Stimulated activated CD8-positive, alpha-beta memory T cell treated with anti-CD3 and anti-CD28 coated beads, Interleukin-12 subunit alpha, Interleukin-12 subunit beta, amount 100 ng/mL, for 4 hours (primary cell): ENCODE results near the gene TAS2R42.
A peak's percentile ranks its signal among the peaks of the same experiment; 100 is the strongest.

ENCODE experiments used
- DNase-seq: peaks from one replicate; pipeline ENCODE4 v3.0.0-alpha.2; 2020; ENCODE audit warnings: low read depth

The TAS2R42 gene, protein sequence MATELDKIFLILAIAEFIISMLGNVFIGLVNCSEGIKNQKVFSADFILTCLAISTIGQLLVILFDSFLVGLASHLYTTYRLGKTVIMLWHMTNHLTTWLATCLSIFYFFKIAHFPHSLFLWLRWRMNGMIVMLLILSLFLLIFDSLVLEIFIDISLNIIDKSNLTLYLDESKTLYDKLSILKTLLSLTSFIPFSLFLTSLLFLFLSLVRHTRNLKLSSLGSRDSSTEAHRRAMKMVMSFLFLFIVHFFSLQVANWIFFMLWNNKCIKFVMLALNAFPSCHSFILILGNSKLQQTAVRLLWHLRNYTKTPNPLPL

GRCh38 chr12:11186837-11187236 lies at the start of gene TAS2R42:
TSS of gene TAS2R42 (minus strand) at chr12:11186937. CDS start at chr12:11186937, 0 bp downstream.
- no peak for DNase-seq

DNA sequence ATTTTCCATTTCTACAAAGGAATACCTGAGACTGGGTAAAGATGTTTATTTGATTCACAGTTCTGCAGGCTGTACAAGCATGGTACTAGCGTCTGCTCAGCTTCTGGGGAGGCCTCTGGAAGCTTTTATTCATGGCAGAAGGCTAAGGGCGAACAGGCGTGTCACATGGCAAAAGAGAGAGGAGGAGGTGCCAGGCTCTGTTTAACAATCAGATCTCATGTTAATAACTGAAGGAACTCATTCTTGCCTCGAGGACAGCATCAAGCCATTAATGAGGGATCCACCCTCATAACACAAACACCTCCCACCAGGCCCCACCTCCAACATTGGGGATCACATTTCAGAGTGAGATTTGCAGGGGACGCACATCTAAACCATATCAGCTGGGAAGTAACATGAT lies 46.8 kb upstream of the TAS2R42 start:
- DNase-seq: no peak

DNA sequence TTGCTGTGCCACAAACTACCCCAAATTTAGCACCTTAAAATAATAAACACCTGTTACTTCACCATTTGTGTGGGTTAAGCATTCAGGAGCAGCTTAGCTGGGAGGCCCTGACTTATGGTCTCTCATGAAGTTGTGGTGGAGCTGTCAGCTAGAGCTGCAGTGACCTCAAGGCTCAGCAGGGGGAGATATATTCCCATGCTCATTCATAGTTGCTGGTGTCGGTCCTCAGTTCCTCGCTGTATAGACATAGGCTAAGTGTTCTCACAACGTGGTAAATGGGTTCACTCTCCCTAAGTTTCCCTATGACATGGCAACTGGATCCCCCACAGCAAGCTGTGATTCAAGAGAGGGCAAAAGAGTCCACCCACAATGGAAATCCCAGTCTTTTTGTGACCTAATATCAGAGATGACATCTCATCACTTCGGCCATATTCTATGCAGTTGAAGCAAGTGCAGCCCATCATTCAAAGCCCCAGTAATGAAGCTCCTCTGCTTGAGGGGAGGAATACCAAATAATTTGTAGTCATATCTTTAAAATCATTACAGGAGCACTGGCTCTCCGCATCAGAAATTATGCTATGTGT lies 41.7 kb upstream of the TAS2R42 start:
- DNase-seq: no peak

- DNase-seq: no peak
These were observed 40.6 kb upstream of the TAS2R42 start for GRCh38 chr12:11227373-11227772.

DNA sequence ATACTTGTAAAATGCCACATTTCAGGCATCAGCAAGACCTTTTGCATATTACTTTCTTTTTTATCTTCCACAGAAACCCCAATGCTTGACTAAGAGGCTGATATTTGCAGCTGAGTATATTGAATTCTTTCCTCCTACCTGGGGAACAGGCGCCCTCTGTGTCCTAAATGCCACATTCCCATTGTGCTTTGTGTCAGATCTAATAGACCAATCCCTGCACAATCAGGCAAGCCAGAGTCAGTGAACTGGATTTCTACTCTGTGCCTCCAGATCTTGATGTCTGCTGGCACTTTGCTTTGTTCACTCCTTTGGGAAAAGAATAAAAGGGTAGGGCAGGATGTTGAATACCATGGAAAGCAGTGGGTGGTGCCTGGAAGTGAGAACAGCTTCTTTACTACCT lies 22.4 kb upstream of the TAS2R42 start:
- DNase-seq: no peak

GRCh38 chr12:11204173-11204572 lies 17.4 kb upstream of the TAS2R42 start:
- DNase-seq: no peak

DNA sequence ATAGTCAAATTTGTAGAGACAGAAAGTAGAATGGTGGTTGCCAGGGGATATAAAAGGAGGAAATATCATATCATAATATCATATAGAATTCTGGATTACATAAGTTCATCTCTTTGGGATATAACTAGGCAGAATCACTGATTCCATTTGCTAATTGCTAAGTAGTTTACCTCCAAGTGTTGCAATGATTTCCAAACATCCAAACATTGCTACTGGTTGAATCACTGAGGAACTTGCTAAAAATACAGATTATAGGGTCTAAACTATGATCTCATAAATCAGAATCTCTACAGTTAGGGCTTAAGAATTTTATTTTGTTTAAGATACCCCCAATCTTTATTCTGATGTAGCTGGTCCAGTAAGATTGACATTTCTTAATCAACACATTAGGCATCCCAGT lies 16.1 kb upstream of the TAS2R42 start:
- DNase-seq: no peak

GRCh38 chr12:11183011-11183410 lies 3.7 kb downstream of the TAS2R42 start:
- no peak for DNase-seq

DNA sequence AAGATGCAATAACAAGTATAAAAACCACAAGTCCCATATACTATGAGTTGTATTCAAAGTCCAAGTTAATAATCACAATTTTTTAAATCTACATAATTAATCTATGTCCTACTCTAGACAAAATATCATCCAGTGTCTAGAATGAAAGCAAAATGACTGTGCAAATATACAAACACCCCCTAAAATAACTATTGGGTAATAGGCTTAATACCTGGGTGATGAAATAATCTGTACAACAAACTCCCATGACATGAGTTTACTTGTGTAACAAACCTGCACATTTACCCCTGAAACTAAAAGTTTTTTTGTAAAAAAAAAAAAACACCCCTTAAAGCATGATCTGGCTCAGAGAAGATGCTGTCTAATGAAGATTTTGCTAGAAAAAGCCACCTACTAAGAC lies 4.2 kb downstream of the TAS2R42 start:
- DNase-seq: no peak

- no peak for DNase-seq
These were observed 8.5 kb downstream of the TAS2R42 start for GRCh38 chr12:11178250-11178649.

- no peak for DNase-seq
These were observed 12.7 kb downstream of the TAS2R42 start for GRCh38 chr12:11174022-11174421.

GRCh38 chr12:11171969-11172675 lies 14.6 kb downstream of the TAS2R42 start:
- DNase-seq: no peak

DNA sequence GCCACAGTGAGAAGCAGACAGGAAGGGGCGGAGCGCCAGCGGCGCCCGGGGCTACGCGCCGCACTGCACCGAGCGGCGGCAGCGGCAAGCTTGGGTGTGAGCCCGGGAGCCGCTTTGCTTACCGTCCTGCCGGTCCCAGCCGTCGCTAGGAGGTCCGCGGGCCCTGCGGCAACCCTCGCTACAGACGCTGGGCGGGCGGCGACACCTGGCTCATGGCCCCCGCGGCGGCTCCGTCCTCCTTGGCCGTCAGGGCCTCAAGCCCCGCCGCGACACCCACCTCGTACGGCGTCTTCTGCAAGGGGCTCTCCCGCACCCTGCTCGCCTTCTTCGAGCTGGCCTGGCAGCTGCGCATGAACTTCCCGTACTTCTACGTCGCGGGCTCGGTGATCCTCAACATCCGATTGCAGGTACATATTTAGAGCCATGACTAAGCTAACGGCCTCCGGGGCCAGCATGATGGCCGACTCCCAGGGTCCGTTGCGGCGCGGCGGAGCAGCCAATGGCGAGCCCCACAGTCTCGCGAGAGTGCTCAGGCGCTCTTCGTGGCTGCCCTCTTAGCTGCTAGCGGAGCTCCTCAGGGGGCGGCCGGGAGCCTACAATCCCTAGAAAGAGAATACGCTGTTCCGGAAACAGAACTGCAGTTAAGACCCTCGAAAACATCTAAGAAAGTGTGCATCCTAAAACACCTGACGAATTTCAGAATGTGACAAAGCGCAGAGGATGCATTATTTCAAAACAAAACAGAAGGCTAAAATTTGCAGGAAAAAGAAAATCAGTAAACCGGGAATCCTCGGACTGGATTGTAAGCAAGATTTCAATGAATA lies 15.4 kb downstream of the TAS2R42 start, which contains the start of gene SMIM10L1:
SMIM10L1 (plus strand) TSS at position 50 of the 824 bp plus-strand sequence; CDS start at position 213, 163 bp downstream.
- DNase-seq: peak; percentile 74

DNA sequence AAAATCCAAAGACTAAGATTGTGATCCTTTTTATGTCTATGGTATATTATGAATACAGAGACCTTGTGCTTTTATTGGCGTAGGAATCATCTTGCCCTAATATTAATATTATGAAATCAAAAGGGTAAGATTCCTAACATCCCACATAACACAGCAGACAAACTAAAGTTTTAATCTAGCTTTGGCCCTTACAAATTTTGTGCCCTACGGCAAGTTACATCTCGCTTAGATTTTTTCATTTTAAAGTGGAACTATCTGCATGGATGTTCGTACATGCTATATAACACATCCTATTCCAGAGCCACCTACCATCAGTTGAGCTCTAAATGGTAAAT lies 16.0 kb downstream of the TAS2R42 start:
- no peak for DNase-seq

- no peak for DNase-seq
These were observed 20.4 kb downstream of the TAS2R42 start for GRCh38 chr12:11166300-11166699.

DNA sequence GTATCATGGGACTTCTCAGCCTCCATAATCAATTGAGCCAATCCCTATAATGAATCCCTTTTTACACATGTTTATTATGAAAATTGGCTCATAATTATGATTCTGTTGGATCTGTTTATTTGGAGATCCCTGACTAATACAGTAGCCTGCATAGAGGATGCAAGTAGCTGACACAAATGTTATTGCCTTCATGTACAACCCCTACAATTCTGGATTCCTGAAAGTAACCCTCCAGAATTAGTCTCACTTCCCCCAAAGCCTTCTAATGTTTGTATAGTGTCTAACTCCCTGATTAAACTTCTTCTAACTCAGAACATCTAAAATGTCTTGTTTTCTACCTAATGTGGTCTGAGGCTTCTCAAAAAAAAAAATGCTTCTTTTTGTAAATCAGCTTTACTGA lies 22.4 kb downstream of the TAS2R42 start:
- no peak for DNase-seq

DNA sequence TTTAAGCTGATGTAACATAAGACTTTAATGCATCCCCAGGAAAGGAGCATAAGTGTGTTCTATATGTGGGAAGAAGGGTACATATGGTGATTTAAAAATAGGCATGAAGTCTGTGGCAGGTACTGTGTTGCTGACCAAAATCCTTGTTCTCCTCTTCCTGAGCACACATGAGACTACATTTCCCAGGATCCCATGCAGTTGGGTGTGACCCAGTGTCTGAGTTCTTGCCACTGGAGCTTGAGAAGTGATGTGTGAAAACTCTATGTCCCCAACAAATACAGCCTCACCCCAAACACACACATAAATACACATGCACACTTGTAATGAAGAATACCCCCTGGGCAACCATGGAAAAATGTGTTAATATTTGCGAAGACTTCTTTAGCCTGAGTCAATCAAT lies 24.2 kb downstream of the TAS2R42 start:
- DNase-seq: no peak

DNA sequence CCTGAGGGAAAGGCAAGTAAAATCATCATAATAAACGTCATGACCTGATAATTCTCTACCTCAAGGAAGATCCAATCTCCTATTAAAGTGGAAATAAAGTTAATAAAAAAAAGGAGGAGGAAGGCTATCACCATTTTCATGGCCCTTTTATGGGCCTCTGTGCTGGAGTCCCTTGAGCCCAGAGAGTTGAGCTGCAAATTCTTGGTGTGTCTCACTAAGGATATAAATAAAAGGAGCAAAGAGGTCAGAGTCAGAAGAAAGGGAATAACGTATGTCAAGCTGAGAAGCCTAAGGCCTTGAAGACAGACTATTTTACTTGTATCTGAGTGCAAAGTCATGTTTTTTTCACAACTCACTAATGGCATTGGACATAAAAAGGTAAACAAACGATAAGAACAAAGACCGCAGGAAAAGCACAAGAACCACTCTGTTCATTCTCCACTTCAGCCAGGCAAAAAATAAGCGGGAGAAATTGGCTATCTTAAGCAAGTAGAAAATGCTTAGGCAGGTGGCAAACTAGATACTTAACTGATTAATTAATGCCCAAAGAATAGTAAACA lies 27.8 kb downstream of the TAS2R42 start:
- no peak for DNase-seq

GRCh38 chr12:11154400-11154925 lies 32.3 kb downstream of the TAS2R42 start:
- DNase-seq: no peak

GRCh38 chr12:11152725-11153124 lies 34.0 kb downstream of the TAS2R42 start:
- DNase-seq: no peak

GRCh38 chr12:11150832-11151231 lies 35.9 kb downstream of the TAS2R42 start:
- no peak for DNase-seq

DNA sequence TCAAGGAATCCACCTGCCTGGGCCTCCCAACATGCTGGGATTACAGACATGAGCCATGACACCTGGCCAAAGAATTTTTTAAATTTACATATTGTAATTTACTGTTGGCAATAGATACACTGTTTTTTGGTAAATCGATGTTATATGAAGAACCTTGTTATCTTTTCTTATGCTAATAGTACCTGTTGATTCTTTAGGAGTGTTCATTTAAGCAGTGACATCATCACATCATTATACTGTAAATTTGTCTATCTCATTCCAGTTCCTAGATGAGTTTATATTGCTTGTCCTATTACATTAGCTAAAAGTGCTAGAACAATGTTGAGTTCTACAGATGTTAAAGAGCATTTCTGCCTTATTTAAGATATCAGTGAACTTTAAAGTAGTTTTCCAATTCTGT lies 39.3 kb downstream of the TAS2R42 start:
- no peak for DNase-seq
